GM12875 (cell line): Measurements from ENCODE around the gene JAKMIP2.

Experiments
- H3K4me3 ChIP-seq: one replicate; pipeline ENCODE4 v1.5.1; 2011; ENCODE audit warnings: low read depth, low read length, control low read depth
- CTCF ChIP-seq: IDR thresholded peaks from 2 replicates; pipeline ENCODE4 v1.5.1; 2011; ENCODE audit warnings: low read depth, mild to moderate bottlenecking, control low read depth, inconsistent platforms, low read length, moderate library complexity, borderline replicate concordance; ENCODE audit not compliant: insufficient read depth

JAKMIP2 gene

GRCh38 chr5:147670815-147671214, 111.7 kb downstream of the JAKMIP2 start:
- H3K4me3 ChIP-seq = no peak overlapping the region
- TF ChIP-seq CTCF = no peak

- H3K4me3 ChIP-seq = no peak overlapping the region
- no peak for TF ChIP-seq CTCF
These were observed 113.2 kb downstream of the JAKMIP2 start for GRCh38 chr5:147669169-147669869.

- TF ChIP-seq CTCF = no peak
- H3K4me3 ChIP-seq = no peak overlapping the region
These were observed 114.1 kb downstream of the JAKMIP2 start for GRCh38 chr5:147668385-147668784.

GRCh38 chr5:147667363-147667762, 115.2 kb downstream of the JAKMIP2 start:
- no peak overlapping the region for H3K4me3 ChIP-seq
- TF ChIP-seq CTCF = no peak

GRCh38 chr5:147666419-147666818, 116.1 kb downstream of the JAKMIP2 start:
- TF ChIP-seq CTCF = no peak
- H3K4me3 ChIP-seq = no peak overlapping the region

GRCh38 chr5:147661541-147661940, 121.0 kb downstream of the JAKMIP2 start:
- no peak overlapping the region for H3K4me3 ChIP-seq
- no peak for TF ChIP-seq CTCF

- TF ChIP-seq CTCF = no peak
- H3K4me3 ChIP-seq = no peak overlapping the region
These were observed 123.2 kb downstream of the JAKMIP2 start for GRCh38 chr5:147659166-147659929.
